Right lobe of liver (tissue), 6 donors: ENCODE data around the gene PHLDA2. TPM values are rescaled to one million over a fixed set of nuclear protein-coding genes. Genes with fewer than 3 reads are reported as not detected.

Experiments
- ATAC-seq, 4 donors: fragments of 200-7000 bp; cut with Tn5 transposase; one replicate each; pipeline ENCODE4 v1.9.1; 2020; ENCODE audit warnings: mild to moderate bottlenecking in 4 of 4, moderate library complexity in 4 of 4
- DNase-seq, 3 donors: peaks; one replicate each; pipeline ENCODE4 v3.0.0-alpha.2; 2020
- H3K27ac ChIP-seq, 3 donors: fragments of 200-600 bp; one replicate each; pipeline ENCODE4 v1.8.0; 2022
- H3K27me3 ChIP-seq, 2 donors: fragments of 200-600 bp; one replicate each; pipeline ENCODE4 v1.8.0; 2022
- H3K36me3 ChIP-seq, 4 donors: fragments of 200-600 bp; sonication (generic) in 1 of 4; one replicate each; pipeline versions ENCODE4 v1.5.1 to v1.8.0; 2017 to 2022; ENCODE audit warnings: control low read depth in 1 of 4
- H3K4me1 ChIP-seq, 4 donors: fragments of 200-600 bp; sonication (generic) in 1 of 4; one replicate each; pipeline versions ENCODE4 v1.5.1 to v1.8.0; 2017 to 2022; ENCODE audit warnings: control low read depth in 1 of 4
- H3K4me3 ChIP-seq, 3 donors: fragments of 200-600 bp; one replicate each; pipeline ENCODE4 v1.8.0; 2022
- H3K9me3 ChIP-seq, 4 donors: fragments of 200-600 bp; sonication (generic) in 1 of 4; one replicate each; pipeline versions ENCODE4 v1.5.1 to v1.8.0; 2017 to 2022; ENCODE audit warnings: control low read depth in 1 of 4
- CTCF ChIP-seq, 4 donors: fragments of 200-600 bp in 3 of 4; fragments of 450-650 bp in 1 of 4; IDR thresholded peaks; one replicate each; pipeline versions ENCODE4 v1.5.1 to v1.8.0; 2016 to 2022; ENCODE audit warnings: antibody characterized with exemption in 4 of 4, mild to moderate bottlenecking in 2 of 4
- POLR2A ChIP-seq: fragments of 450-650 bp; IDR thresholded peaks from one replicate; pipeline ENCODE4 v1.6.1; 2017; ENCODE audit warnings: antibody characterized with exemption, mild to moderate bottlenecking
- WGBS: methylation state at CpG from one replicate; pipeline ENCODE4 v1.1.6; 2018; ENCODE audit warnings: low coverage, low lambda C conversion rate; ENCODE audit not compliant: insufficient coverage; ENCODE audit errors: missing lambda C conversion rate; 5-methylcytosine and 5-hydroxymethylcytosine counted together
- intact Hi-C, 2 donors: fragments of 100-400 bp; cut with DNase I; formaldehyde crosslinking; loops; one replicate each; pipeline versions ENCODE4 v1.11.2 to v1.14.1; 2022
- total RNA-seq, 6 experiments: library from RNA; depleted of rRNA in 2 of 6; stranded (reverse); fragments of >200 nt in 2 of 6; fragmentation: NEBNext Ultra II Directional in 3 of 6; extraction: Animal tissue kit (Norgen Biotek cat#: 25700) in 3 of 6; gene quantifications; one replicate each; pipeline versions ENCODE4 v1.1.0 to v1.2.4, GENCODE V29; 2016 to 2023
- donor health status: DM: no; HTN: yes; CAD: no.
- donor health status: DM: no; HTN: no; CAD: no.
- donor health status: DM: no; HTN: no; CAD: no.
- donor health status: DM: no; HTN: yes; CAD: no.
- donor health status: DM: no; HTN: yes; CAD: no.

PHLDA2 gene
- total RNA-seq, 6 experiments from 2014 or later: 0.51 to 12.7 (median 5.9) TPM; not detected in 1

GRCh38 chr11:2955906-2956476 is 26.8 kb upstream of the PHLDA2 start:
- Histone ChIP-seq H3K4me3 (no peak overlapping the region), H3K36me3 (peaks cover 0 to 100% (median 52%) of the 10 kb centered on the region in 4 donors), H3K27ac (no peak overlapping the region), H3K9me3 (no peaks in the 10 kb centered on the region), H3K27me3 (no peaks in the 10 kb centered on the region), H3K4me1 (no peaks in the 10 kb centered on the region)
- ATAC-seq (no peak), DNase-seq (no peak)
- TF ChIP-seq CTCF (IDR thresholded peaks at IDR 0.05) (no peak), POLR2A (no peak)
- intact Hi-C loops: no loop called here
- 80% methylated on average over 2 of the region's 6 CpGs for WGBS

GRCh38 chr11:2954263-2954662 is 25.0 kb upstream of the PHLDA2 start:
- peaks cover 0 to 100% (median 50%) of the 10 kb centered on the region in 4 donors for H3K36me3 ChIP-seq

GRCh38 chr11:2952290-2952689 is 23.1 kb upstream of the PHLDA2 start:
- H3K4me3 ChIP-seq: no peak overlapping the region
- H3K4me1 ChIP-seq: no peaks in the 10 kb centered on the region
- TF ChIP-seq CTCF (IDR thresholded peaks at IDR 0.05) (no peak), POLR2A (no peak)

More at GRCh38 chr11:2954263-2954662, 25.0 kb upstream of the PHLDA2 start:
- no peak overlapping the region for H3K4me3 ChIP-seq
- H3K27me3 ChIP-seq: no peaks in the 10 kb centered on the region
- no peaks in the 10 kb centered on the region for H3K9me3 ChIP-seq
- DNase-seq: no peak
- WGBS: 100% methylated on average over 5 of the region's 6 CpGs
- TF ChIP-seq POLR2A (no peak), CTCF (IDR thresholded peaks at IDR 0.05) (no peak)
- no peak for ATAC-seq
- intact Hi-C loops: no loop called here
- no peak overlapping the region for H3K27ac ChIP-seq
- no peaks in the 10 kb centered on the region for H3K4me1 ChIP-seq

GRCh38 chr11:2951231-2952110 is 22.3 kb upstream of the PHLDA2 start:
- Histone ChIP-seq H3K27me3 (no peaks in the 10 kb centered on the region), H3K4me3 (no peak overlapping the region), H3K9me3 (no peaks in the 10 kb centered on the region), H3K36me3 (peaks cover 0 to 81% (median 39%) of the 10 kb centered on the region in 4 donors), H3K4me1 (no peaks in the 10 kb centered on the region), H3K27ac (no peak overlapping the region)
- intact Hi-C loops: no loop called here
- TF ChIP-seq POLR2A: no peak
- TF ChIP-seq CTCF (IDR thresholded peaks at IDR 0.05): no peak
- no peak for DNase-seq
- ATAC-seq: no peak
- WGBS: 72% methylated on average over 9 of the region's 9 CpGs

More at GRCh38 chr11:2952290-2952689, 23.1 kb upstream of the PHLDA2 start:
- Histone ChIP-seq H3K27ac (no peak overlapping the region), H3K27me3 (no peaks in the 10 kb centered on the region), H3K9me3 (no peaks in the 10 kb centered on the region), H3K36me3 (peaks cover 0 to 89% (median 43%) of the 10 kb centered on the region in 4 donors)
- WGBS: 33% methylated on average over 3 of the region's 6 CpGs
- intact Hi-C loops: no loop called here
- DNase-seq: no peak
- ATAC-seq: no peak
